ENCODE data around the gene SREK1.
"Not testable (repeated sequence)": the region's sequence is repeated elsewhere in the genome, so short reads cannot be mapped to it uniquely, and the experiment has no call there.

SREK1 gene

DNA sequence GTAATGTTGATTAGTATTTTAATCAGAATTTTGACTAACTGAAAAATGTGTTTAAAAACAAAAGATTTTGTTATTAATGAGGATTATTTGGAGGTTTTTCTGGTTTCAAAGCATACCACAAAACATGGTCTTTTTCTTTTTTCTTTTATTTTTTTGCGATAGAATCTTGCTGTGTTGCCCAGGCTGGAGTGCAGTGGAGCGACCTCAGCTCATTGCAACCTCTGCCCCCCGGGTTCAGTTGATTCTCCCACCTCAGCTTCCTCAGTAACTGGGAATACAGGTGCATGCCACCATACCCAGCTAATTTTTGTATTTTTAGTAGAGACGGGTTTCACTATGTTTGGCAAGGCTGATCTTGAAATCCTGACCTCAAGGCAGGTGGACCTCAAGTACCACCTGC is 24.1 kb downstream of the SREK1 start:
- no peak for DNase-seq

DNA sequence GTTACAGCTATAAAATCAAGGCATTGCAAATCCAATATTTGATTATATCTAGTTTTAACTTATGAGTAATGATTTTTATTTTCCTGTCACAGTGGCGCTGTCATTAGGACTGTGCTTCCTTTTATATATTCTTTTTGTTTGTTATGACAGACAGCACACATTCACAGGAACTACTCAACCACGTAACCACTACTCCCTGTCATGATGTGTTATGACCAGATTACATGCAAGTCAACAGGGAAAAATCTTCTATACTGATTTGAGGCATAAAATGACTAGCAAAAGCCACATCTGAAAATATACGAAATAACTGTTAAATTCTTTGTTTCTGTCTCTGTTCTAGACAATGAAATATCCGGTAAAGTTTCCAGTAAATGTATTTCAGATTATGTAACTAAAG is 25.4 kb downstream of the SREK1 start:
- DNase-seq = peak in 1 of 5 donors; percentile 61

DNA sequence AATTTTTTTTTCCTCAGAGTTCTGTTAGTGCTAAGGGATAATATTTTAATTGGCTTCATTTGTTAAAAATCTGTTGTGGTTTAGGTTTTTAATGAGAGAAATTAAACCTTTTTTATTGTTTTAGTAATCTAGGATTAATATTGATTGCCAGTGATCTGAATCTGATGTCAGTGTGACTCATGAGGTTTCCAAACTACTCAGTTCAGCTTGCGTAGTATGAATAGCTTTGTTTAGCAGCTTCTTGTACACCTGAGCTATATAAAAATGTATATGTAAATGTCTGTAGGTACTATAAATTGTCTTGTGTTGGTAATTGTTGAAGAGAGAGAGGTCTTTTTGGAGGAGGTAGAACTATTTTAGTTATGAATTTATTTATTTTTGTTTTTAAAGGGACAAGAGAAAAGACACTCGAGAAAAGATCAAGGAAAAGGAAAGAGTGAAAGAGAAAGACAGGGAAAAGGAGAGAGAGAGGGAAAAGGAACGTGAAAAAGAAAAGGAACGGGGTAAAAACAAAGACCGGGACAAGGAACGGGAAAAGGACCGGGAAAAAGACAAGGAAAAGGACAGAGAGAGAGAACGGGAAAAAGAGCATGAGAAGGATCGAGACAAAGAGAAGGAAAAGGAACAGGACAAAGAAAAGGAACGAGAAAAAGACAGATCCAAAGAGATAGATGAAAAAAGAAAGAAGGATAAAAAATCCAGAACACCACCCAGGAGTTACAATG is 26.3 kb downstream of the SREK1 start:
- DNase-seq = no peak

DNA sequence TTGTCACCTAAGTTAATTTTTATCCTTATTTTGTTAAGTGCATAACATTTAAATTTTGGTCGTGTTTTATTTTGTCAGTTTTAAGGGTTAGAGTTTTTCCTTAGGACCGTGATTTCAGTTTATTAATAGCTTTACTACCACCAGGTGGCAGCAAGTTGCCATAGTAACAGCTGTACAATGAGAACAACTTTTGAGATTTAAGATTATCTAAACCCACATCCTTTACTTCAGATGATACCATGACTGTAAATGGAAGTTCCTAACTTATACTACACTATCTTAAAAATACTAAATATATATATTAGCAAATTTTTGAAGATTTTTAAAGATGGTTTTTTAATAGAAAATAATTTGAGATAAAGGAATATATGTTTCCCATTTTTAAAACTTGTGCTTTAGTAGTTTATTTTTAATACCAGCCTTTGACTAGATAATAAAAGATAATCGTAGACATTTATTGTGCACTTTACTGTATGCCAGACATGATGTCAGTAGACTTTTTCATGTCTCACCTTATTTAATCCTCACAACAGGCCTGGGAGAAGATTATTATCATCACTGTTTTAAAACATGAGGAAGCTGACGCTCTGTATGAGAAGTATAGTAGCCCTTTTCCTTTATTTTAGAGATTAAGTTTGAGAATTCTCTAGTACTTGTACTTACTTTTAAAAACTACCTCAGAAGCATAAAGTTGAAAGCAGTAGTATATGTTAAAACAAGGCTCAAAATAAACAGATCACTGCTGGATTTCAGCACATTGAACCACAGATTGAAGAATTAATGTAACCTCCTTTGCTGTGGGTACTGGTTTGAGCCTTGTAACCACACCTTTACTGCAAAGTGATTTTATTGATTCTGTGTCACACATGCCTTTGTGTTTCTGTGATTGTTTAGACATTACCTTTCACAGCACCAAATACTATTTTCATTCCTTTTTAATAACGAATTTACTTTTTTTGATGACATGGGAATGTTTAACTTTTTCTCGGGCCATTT is 27.5 kb downstream of the SREK1 start:
- DNase-seq = peak; percentile 13 to 68 (median 44)

DNA sequence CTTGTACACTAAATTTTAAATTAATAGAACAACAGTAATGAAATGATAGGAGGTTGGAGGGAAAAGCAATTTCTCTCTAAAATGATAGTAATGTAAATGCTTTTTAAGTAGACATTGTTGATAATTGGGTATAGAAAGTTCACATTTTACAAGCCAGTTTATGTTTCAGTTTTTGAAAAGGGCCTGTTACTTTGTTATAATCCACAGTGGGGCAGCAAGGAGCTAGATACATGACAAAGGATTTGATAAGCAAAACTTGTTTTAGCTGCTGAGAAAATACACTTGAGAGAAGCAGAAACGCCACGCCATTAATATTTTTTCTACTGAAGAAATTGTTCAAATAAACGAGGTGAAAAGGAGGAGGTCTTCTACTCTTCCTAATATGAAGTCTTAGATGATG is 30.2 kb downstream of the SREK1 start:
- no peak for DNase-seq

DNA sequence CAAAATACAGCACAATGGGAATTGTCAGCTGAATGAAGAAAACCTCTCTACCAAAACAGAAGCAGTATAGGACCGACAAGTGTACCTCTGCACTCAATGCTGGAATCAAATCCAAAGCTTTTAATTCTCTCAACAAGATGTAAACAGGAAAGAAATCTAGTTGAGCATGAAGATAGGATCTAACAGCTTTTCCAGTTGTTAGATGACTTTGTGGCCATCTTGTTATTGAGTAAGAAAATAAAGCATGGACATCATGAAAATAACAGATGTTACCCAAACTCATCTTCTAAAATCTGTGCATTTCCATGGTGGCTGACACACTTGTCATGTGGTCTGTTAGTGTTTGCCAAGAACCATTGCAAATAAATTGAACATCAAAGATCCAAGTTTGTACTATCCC is 34.7 kb downstream of the SREK1 start:
- no peak for DNase-seq

DNA sequence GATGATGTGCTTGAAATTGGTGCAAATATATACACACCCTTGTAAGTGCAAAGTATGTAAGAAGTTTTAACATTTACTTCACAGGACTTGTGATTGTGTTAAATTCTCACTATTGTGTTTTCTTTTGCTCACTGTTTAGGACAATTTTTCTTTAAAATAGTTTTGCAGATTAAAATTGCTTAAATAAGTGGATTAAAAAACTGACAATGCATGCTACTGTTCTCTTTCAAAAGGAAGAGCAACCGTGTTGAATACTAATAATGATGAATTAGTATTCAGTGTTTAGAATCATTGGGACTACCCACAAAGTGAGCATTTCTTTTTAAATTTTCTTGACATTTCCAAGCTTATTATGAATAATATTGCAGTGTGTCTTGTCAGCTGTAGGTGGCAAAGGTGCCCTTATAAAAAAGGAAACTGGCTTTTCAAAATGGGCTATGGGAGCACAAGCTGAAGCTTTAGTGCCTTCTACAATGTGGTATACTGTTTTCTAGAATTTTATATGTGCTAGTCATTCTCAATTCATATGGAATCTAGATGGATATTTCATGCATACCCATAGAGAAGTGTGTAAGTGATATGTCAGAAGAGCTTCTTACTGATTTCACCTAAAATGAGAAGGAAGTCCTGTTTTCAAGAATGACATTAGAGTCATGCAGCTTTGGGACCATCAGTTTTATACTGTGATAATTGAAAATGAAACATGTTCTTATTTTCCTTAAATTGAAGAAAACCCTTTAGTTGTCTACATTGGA is 35.4 kb downstream of the SREK1 start:
- DNase-seq = no peak

DNA sequence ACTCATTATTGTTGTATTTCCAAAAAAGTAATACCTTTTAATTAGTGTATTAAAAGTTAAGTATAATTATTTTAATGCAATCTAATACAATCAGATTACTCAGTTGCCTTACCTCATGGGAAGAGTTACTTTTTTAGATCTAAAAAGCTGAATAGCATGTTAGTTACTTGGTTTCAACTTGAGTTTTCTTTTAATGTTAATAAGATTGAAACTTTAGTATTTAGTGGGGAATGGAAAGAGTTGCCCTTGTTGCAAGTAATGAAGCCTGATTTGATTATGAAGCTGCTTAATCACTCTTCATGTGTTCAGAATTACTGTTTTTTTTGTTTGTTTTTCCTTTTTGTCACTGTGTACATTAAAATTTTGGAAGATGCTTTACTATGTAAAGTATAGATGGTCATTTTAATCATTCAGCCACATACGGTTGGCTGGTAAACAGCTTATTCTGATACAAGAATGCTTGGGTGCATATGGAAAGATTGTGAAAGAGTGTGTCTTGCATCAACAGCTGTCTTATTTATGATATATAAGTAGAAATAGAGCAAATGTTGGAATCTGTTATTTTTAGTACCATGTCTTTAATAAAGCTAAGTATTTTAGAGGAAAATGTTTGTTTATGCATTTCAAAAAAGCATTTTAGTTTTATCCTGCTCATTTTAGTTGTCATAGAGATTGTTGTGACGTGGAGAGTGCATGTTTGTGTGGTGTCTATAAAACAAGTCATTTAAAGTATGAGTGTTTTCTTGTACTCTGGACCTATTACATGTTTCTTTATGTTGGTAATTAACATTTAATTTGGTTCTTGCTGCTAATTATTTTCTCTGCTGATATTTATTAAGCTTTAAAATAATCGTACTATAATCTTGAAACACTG is 36.4 kb downstream of the SREK1 start:
- no peak for DNase-seq

DNA sequence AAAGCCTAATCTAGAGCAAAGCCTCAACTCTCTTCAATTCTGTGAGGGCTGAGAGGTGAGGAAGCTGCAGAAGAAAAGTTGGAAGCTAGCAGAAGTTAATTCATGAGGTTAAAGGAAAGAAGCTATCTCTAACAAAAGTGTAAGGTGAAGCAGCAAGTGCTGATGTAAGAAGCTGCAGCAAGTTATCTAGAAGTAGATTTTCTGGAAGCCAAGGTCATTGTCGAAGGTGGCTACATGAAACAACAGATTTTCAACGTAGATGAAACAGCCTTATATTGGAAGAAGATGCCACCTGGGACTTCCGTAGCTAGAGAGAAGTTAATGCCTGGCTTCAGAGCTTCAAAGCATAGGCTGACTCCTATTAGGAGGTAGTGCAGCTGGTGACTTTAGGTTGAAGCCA is 42.0 kb downstream of the SREK1 start:
- no peak for DNase-seq

DNA sequence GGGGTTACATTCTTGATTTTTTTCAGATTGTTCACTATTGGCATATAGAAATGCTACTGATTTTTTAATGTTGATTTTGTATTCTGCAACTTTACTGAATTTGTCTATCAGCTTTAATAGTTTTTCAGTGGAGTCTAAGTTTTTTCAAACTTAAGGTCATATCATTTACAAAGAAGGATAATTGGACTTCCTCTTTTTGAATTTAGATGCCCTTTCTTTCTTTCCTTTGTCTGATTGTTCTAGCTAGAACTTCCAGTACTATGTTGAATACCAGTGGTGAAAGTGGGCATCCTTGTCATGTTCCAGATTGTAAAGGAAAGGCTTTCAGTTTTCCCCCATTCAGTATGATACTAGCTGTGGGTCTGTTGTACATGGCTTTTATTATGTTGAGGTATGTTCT is 49.3 kb downstream of the SREK1 start:
- no peak for DNase-seq

DNA sequence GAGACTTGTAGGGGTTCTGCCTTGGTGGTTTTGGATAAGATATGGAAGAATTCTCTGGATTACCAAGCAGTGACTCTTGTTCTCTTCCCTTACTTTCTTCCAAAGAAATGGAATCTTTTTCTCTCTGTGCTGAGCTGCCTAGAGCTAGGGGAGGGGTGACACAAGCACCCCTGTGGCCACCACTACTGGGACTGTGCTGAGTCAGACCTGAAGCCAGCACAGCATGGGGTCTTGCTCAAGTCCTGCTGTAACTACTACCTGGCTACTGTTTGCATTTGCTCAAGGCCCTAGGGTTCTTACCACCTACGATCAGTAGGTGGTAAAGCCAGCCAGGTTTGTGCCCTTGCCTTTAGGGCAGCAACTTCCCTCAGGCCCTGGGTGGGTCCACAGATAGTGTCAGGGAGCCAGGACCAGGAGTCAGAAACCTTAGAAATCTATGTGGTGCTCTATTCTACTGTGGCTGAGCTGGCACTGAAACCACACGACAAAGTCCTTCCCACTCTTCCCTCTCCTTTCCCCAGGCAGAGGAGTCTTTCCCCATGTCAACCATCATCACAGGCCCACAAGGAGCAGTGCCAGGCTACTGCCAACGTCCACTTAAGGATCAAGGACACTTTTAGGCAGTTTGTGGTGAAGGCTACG is 53.8 kb downstream of the SREK1 start:
- DNase-seq = no peak

DNA sequence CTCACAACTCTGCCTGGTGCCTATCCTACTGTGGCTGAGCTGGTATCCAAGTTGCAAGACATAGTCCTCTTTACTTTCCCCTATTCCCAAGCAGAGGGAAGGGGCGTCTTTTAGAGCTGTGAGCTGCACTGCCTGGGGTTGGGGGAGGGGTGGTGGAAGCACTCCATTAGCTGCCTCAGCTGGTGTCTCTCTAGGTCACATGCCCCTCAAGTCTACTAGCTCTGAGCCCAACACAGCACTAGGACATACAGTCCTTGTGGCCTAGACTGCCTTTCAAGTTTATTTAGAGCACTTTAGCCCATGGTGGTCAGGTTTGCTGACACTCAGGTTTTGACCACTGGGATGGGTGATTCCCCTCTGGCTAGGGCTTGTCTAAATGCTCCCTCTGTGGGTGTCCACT is 54.7 kb downstream of the SREK1 start:
- no peak for DNase-seq

DNA sequence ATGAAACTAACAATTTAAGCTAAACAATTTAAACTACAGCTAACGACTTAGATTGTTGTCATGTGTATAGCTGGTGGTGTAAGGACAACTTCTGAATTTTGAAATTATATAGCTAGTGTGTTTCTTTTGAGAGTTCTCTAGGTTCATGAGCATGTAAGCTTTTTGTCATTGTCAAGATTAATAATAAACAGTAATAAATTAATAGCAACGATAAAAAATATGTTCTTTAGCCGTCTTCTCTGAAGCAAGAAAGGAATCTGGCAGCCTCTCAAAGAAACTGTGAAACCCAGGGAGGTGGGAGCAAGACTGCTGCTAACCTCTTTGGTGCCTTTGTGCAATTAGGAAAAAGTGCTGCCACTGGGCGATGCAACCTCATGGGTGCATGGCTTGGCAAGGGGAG is 59.4 kb downstream of the SREK1 start:
- DNase-seq = no peak

DNA sequence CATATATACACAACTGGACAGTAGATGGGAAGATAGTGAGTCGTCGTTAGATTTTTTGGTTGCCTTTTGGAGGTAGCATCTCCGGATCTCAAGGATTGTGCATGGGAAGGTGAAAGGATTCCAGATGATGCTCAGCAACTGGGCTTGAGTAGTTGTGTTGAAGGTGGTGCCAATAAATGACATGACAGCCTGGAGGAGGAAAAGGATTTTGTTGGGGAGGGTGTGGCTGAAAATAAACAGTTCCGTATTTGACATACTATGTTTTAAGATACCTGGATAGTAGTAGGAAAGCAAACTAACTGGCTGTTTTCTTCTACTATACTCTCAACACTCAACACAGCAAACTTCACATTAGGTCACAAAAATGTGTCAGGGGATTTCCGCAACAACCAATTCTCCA is 62.4 kb downstream of the SREK1 start:
- DNase-seq = no peak

DNA sequence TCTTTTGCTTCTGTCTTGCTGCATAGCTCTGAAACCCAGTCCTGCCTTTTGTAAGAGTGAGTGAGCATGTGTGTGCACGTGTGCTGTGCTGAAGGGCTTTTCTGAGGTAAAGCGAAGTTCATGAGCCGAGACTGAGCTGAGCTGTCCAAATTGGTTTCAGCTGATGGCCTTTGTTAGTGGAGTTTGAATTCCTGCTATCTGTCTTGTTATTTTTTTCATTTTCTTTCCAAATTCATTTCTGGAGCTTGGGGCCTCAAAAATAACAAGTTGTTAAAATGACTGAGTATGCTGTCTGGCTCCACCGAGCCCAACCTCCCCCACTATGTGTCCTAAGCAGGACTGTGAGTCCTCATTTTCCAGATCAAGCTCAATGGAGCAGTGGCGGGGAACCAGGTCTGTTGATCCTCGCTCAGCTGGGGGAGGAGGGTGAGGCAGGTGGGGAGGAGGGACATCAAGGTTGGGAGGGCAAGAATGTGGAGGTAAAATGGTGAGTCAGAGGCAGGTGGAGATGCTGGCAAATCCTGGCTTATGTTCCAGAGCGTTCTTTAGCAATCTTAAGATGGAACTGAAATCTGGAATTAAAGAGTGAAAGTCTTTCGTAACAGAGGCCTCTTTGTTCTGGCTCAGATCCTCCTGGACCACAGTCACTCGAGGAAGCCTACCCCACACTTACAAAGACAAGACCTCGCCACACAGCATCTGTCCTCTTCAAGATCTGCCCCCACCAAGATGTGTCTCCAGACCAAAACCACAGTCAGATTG is 63.9 kb downstream of the SREK1 start:
- DNase-seq = no peak

DNA sequence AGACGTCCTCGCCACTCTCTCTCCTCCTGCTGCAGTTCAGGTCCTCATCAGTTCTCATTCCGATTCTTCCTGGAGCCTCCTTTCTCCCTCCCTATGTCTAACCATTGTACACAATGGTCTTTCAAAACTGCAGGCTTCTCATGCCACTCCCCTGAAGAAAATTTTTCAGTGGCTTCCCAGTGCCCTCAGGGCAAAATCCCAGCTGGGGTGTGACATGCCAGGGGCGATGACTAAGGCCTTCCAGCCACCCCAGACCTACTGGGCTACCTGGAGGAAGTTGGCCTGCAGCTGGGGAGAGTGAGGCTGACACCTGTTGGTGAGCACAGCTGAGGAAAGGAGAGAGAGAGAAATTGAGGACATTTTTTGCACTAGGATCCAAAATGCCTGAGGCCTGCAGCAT is 65.2 kb downstream of the SREK1 start:
- no peak for DNase-seq

DNA sequence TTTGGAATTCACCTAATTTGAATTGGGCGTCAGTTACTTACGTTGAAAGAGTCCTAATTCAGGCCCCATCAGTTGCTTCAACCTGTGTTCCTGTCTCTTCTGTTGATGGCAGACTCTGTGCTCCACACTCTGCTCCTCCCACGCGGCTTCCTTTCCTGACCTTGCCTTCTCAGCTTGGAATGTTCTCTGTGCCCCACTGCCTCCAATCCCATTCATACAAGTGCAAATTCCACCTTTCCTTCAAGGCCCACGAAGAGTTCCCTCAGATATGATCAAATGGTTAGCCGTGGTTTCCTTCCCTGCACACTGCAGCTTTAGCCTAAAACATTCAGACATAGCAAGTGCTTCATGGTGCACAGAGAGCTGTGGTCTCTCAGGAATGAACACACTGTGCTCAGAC is 65.7 kb downstream of the SREK1 start:
- no peak for DNase-seq

DNA sequence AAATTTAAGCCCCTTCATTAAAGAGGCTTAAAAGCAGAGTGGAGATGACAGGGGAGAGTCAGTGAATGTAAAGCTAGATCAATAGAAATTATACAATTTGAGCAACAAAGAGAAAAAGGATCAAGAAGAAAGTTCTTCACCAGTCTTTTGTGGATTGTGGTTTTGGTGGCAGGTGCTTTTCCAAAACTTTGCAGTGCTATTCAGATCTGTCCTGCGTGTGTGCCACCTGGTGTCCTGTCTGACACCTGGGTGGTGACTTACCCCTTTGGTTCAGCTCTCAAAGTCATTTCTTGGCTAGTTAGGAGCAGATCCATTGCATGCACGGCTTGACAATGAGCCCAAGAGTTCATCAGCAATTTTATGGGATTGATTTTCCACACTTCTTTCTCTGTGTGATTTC is 69.4 kb downstream of the SREK1 start:
- no peak for DNase-seq

DNA sequence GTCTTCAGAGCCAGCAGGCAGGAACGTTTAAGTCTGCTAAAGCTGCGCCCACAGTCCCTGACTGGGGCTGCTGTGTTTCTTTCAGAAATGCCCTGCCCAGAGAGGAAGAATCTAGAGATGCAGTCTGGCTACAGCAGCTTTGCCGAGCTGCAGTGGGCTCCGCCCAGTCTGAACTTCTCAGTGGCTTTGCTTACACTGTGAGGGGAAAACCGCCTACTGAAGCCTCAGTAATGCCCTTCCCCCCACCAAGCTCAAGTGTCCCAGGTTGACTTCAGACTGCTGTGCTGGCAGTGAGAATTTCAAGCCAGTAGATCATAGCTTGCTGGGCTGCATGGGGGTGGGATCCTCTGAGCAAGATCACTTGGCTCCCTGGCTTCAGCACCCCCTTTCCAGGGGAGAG is 78.4 kb downstream of the SREK1 start:
- DNase-seq = no peak

DNA sequence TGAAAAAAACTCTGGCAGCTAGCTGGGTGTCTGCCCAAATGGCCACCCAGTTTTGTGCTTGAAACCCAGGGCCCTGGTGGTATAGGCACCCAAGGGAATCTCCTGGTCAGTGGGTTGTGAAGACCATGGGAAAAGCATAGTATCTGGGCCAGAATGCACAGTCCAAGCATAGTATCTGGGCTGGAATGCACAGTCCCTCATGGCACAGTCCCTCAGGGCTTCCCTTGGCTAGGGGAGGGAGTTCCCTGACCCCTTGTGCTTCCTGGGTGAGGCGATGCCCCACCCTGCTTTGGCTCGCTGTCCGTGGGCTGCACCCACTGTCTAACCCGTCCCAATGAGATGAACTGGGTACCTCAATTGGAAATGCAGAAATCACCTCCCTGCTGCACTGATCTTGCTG is 78.8 kb downstream of the SREK1 start:
- not testable (repeated sequence) for DNase-seq

DNA sequence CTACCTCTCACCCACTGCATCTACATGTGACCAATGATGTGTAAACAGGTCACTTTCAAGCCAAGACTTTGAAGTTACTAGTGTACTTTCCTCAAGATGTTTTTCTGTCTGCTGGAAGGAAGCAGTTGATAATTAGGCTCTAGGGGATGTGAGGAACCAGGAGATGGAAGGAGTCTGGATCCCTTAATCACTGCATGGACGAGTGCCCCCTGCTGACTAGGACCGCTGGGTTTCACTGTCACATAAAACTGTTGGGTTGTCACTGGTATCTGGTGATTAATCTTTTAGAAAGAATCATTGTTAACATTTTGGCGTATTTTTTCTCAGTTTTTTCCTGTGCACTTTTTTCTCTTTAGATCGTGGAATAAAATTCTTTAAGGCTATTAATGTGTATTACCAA is 79.5 kb downstream of the SREK1 start:
- no peak for DNase-seq

Measured in T-helper 1 cell (primary cell).